ENCODE measurements around the gene DHX16.

Gene DHX16

GRCh38 chr6:30717129-30717844 lies 44.5 kb upstream of the DHX16 start, which contains the start of gene MDC1:
Gene MDC1 (minus strand): TSS chr6:30717281. CDS start chr6:30715175, 2,106 bp downstream.
- H3K27ac ChIP-seq = peak within 1 kb of the TSS; percentile 76 to 95
- H3K4me3 ChIP-seq = peak within 1 kb of the TSS; percentile 85
- DNase-seq (ENCODE audit: low spot score) = peak; percentile 100
- TF ChIP-seq CTCF (IDR thresholded peaks at IDR 0.05) = no peak

GRCh38 chr6:30716879-30717128 lies 44.0 kb upstream of the DHX16 start:
- DNase-seq (ENCODE audit: low spot score) = no peak
- Histone ChIP-seq H3K4me3 (peak overlapping the region; percentile 85), H3K27ac (peak overlapping the region; percentile 76 to 95)
- no peak for TF ChIP-seq CTCF (IDR thresholded peaks at IDR 0.05)

- H3K27ac ChIP-seq = no peak overlapping the region
- DNase-seq (ENCODE audit: low spot score) = no peak
- TF ChIP-seq CTCF (IDR thresholded peaks at IDR 0.05) = no peak
- no peak overlapping the region for H3K4me3 ChIP-seq
These were observed 41.5 kb upstream of the DHX16 start for GRCh38 chr6:30714263-30714662.

GRCh38 chr6:30712441-30712945 lies 39.7 kb upstream of the DHX16 start:
- no peak for TF ChIP-seq CTCF (IDR thresholded peaks at IDR 0.05)
- no peak overlapping the region for H3K27ac ChIP-seq
- no peak overlapping the region for H3K4me3 ChIP-seq
- DNase-seq (ENCODE audit: low spot score) = no peak

GRCh38 chr6:30711758-30712380 lies 39.1 kb upstream of the DHX16 start:
- Histone ChIP-seq H3K4me3 (no peak overlapping the region), H3K27ac (no peak overlapping the region)
- DNase-seq (ENCODE audit: low spot score) = no peak
- no peak for TF ChIP-seq CTCF (IDR thresholded peaks at IDR 0.05)

GRCh38 chr6:30709101-30709868 lies 36.5 kb upstream of the DHX16 start:
- no peak overlapping the region for H3K27ac ChIP-seq
- no peak for DNase-seq (ENCODE audit: low spot score)
- H3K4me3 ChIP-seq = no peak overlapping the region
- TF ChIP-seq CTCF (IDR thresholded peaks at IDR 0.05) = no peak

All from coronary artery (tissue), 2 donors.